Mesendoderm (in vitro differentiated cells): ENCODE measurements around the gene VSIG10L2.

Experiments
- DNase-seq: peaks from one replicate; pipeline ENCODE4 v3.0.0; 2013
- H2AK5ac ChIP-seq: 2 replicates; pipeline ENCODE4 v1.6.1; 2013; ENCODE audit warnings: low read length, inconsistent platforms
- H2BK120ac ChIP-seq: 2 replicates; pipeline ENCODE4 v1.6.1; 2013; ENCODE audit warnings: low read depth, mild to moderate bottlenecking, low read length, moderate library complexity, mixed read lengths
- H2BK15ac ChIP-seq: replicated peaks from 2 replicates; pipeline ENCODE4 v1.6.1; 2013; ENCODE audit warnings: low read depth, mild to moderate bottlenecking, moderate library complexity
- H2BK5ac ChIP-seq: 2 replicates; pipeline ENCODE4 v1.6.1; 2013; ENCODE audit warnings: low read length, inconsistent platforms
- H3K18ac ChIP-seq: 2 replicates; pipeline ENCODE4 v1.6.1; 2013; ENCODE audit warnings: mild to moderate bottlenecking, low read length, mixed read lengths
- H3K23ac ChIP-seq: one replicate; pipeline ENCODE4 v1.6.1; 2013; ENCODE audit warnings: low read length
- H3K27ac ChIP-seq: 2 replicates; pipeline ENCODE4 v1.5.1; 2013; ENCODE audit warnings: low read depth, mild to moderate bottlenecking, inconsistent platforms, low read length, moderate library complexity
- H3K27me3 ChIP-seq: 2 replicates; pipeline ENCODE4 v1.6.1; 2013; ENCODE audit warnings: low read length, control low read depth, mild to moderate bottlenecking, inconsistent platforms; ENCODE audit not compliant: insufficient read depth, poor library complexity
- H3K36me3 ChIP-seq: 2 replicates; pipeline ENCODE4 v1.6.1; 2013; ENCODE audit warnings: low read length, inconsistent platforms; ENCODE audit not compliant: control insufficient read depth, insufficient read depth
- H3K4ac ChIP-seq: one replicate; pipeline ENCODE4 v1.6.1; 2013; ENCODE audit warnings: low read depth, mild to moderate bottlenecking, low read length, moderate library complexity
- H3K4me1 ChIP-seq: 2 replicates; pipeline ENCODE4 v1.6.1; 2013; ENCODE audit warnings: low read depth, low read length, inconsistent platforms; ENCODE audit not compliant: control insufficient read depth
- H3K4me2 ChIP-seq: 2 replicates; pipeline ENCODE4 v1.6.1; 2013; ENCODE audit warnings: low read length
- H3K4me3 ChIP-seq: 2 replicates; pipeline ENCODE4 v1.5.1; 2013; ENCODE audit warnings: mild to moderate bottlenecking, low read length
- H3K56ac ChIP-seq: one replicate; pipeline ENCODE4 v1.6.1; 2013; ENCODE audit warnings: low read length
- H3K79me1 ChIP-seq: 2 replicates; pipeline ENCODE4 v1.6.1; 2013; ENCODE audit warnings: low read length, inconsistent platforms
- H3K79me2 ChIP-seq: 2 replicates; pipeline ENCODE4 v1.6.1; 2013; ENCODE audit warnings: mild to moderate bottlenecking, low read length; ENCODE audit not compliant: control insufficient read depth, insufficient read depth
- H3K9ac ChIP-seq: 2 replicates; pipeline ENCODE4 v1.6.1; 2013; ENCODE audit warnings: low read length, inconsistent platforms
- H4K5ac ChIP-seq: one replicate; pipeline ENCODE4 v1.6.1; 2013; ENCODE audit warnings: low read length
- H4K8ac ChIP-seq: one replicate; pipeline ENCODE4 v1.6.1; 2013; ENCODE audit warnings: low read depth, mild to moderate bottlenecking, control low read depth, low read length, moderate library complexity
- WGBS: extraction: QIAGEN DNeasy Blood & Tissue Kit; methylation state at CpG from one replicate; pipeline ENCODE4 v1.1.7; 2013; ENCODE audit warnings: low lambda C conversion rate, missing lambda C conversion rate; ENCODE audit not compliant: insufficient coverage; ENCODE audit errors: extremely low coverage; 5-methylcytosine and 5-hydroxymethylcytosine counted together

Gene VSIG10L2

DNA sequence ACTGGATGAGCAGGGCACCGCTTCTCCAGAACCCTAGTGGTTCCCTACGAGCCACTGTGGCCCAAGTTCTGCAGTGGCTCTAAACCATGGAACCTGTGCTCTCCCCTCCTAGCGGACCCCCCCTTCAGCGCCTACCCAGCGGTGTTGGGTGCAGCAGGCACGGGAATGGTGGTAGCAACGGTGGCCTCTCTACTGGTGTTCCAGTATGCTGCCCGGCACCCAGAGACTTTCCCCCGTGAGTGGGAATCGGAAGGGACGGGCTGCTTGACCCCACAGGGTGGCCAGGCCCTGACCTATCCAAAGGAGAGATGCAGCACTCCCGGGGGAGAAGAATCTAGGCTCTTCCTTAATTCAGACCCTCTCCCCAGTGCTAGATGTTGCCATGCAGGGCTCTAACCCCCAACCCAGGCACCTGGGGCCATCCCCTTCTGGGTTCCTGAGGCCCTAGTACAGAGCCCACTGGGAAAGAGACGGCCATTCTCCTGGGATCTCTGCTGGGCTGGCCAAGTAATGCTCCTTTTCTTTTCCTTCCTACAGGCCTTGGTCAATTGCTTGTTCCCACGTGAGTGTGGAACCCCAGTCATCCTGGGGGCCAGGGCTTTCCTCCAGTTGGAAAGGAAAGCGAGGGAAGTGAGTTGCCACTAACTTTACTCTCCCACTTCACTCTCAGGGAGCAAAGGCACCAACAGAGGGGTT, 9.2 kb downstream of the VSIG10L2 start:
- no peak overlapping the region for H4K8ac ChIP-seq
- no peaks in the 10 kb centered on the region for H3K4me1 ChIP-seq
- no peak overlapping the region for H3K27ac ChIP-seq
- no peak overlapping the region for H3K23ac ChIP-seq
- no peak for DNase-seq
- no peak overlapping the region for H3K4me2 ChIP-seq
- no peak overlapping the region for H2BK120ac ChIP-seq
- WGBS, result no CpG with 5 or more reads among the region's 15 CpGs
- no peak overlapping the region for H3K4ac ChIP-seq
- no peak overlapping the region for H3K56ac ChIP-seq
- no peaks in the 10 kb centered on the region for H3K79me1 ChIP-seq
- H3K18ac ChIP-seq, result no peak overlapping the region
- no peak overlapping the region for H2AK5ac ChIP-seq
- H3K79me2 ChIP-seq, result no peaks in the 10 kb centered on the region
- H3K4me3 ChIP-seq, result no peak overlapping the region
- no peak overlapping the region for H2BK15ac ChIP-seq
- no peaks in the 10 kb centered on the region for H3K36me3 ChIP-seq
- H4K5ac ChIP-seq, result no peak overlapping the region
- no peak overlapping the region for H3K9ac ChIP-seq
- no peaks in the 10 kb centered on the region for H3K27me3 ChIP-seq
- no peak overlapping the region for H2BK5ac ChIP-seq

DNA sequence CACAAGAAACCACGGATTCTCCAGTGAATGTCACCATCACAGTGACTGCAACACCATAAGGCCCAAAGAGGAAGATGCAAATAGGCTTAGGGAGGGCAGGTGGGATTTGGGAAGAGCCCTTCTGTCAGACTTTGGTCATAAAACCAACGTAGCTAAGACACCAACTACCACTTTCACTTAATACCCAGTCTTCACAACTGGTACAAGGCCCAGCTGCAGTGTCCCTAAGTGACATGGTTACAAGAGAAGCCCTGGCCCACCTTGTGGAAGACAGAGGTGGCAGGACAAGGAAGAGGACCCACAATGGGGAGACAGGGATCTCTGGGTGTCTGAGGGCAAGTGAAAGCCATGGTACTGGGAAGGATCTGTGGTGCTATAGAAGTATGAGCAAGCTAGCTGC, 10.0 kb downstream of the VSIG10L2 start:
- no peak overlapping the region for H2AK5ac ChIP-seq
- no peaks in the 10 kb centered on the region for H3K36me3 ChIP-seq
- WGBS, result no CpG with 5 or more reads among the region's 2 CpGs
- H4K8ac ChIP-seq, result no peak overlapping the region
- H3K4me3 ChIP-seq, result no peak overlapping the region
- no peaks in the 10 kb centered on the region for H3K27me3 ChIP-seq
- H2BK5ac ChIP-seq, result no peak overlapping the region
- no peak overlapping the region for H3K9ac ChIP-seq
- no peak overlapping the region for H3K23ac ChIP-seq
- H3K18ac ChIP-seq, result no peak overlapping the region
- no peak overlapping the region for H2BK120ac ChIP-seq
- no peaks in the 10 kb centered on the region for H3K79me1 ChIP-seq
- H4K5ac ChIP-seq, result no peak overlapping the region
- no peak overlapping the region for H2BK15ac ChIP-seq
- no peak overlapping the region for H3K27ac ChIP-seq
- no peaks in the 10 kb centered on the region for H3K79me2 ChIP-seq
- no peak for DNase-seq
- H3K4me1 ChIP-seq, result no peaks in the 10 kb centered on the region
- H3K4ac ChIP-seq, result no peak overlapping the region
- no peak overlapping the region for H3K4me2 ChIP-seq
- no peak overlapping the region for H3K56ac ChIP-seq

DNA sequence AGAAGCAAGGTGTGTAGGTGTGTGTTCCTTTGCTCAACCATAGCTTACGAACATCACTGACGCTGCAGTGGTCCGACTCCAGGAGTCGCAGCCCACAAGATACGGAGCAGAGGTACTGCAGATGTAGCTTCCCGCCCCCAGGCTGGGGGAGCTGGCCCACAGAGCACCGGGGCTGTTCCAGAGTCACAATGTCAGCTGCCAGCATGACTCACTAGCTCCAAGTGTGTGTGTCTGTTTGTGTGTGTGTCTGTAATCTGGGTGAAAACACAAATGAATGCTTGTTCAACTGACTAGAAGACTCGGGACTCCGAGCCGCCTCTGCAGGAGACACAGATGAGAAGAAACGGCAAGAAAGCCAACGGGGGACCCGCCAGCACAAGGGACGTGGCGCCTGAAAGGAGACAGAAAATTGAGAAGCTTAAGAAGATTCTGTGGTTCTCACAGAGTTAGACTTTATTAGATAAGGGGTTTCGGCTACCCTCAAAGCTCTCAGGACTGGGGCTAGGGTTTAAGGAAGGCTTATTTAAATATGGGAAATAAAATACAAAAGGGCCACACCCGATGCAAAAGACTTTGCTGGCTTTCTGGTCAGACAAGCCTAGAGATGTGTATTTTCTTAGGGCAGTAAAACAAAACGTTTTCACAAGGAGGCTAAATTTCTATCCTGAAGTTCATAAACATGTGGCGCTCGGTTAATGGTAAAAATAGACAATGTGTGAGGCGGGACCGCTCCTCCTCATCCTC, 10.7 kb downstream of the VSIG10L2 start:
- no peak overlapping the region for H3K56ac ChIP-seq
- H2AK5ac ChIP-seq, result no peak overlapping the region
- DNase-seq, result no peak
- H4K8ac ChIP-seq, result no peak overlapping the region
- no peaks in the 10 kb centered on the region for H3K4me1 ChIP-seq
- no peaks in the 10 kb centered on the region for H3K27me3 ChIP-seq
- no peaks in the 10 kb centered on the region for H3K79me2 ChIP-seq
- no peak overlapping the region for H2BK5ac ChIP-seq
- no peak overlapping the region for H2BK15ac ChIP-seq
- H3K27ac ChIP-seq, result no peak overlapping the region
- H3K9ac ChIP-seq, result no peak overlapping the region
- no CpG with 5 or more reads among the region's 22 CpGs for WGBS
- no peak overlapping the region for H3K4me2 ChIP-seq
- H3K79me1 ChIP-seq, result no peaks in the 10 kb centered on the region
- H2BK120ac ChIP-seq, result no peak overlapping the region
- H3K4me3 ChIP-seq, result no peak overlapping the region
- H3K18ac ChIP-seq, result no peak overlapping the region
- H4K5ac ChIP-seq, result no peak overlapping the region
- H3K36me3 ChIP-seq, result no peaks in the 10 kb centered on the region
- H3K4ac ChIP-seq, result no peak overlapping the region
- no peak overlapping the region for H3K23ac ChIP-seq

DNA sequence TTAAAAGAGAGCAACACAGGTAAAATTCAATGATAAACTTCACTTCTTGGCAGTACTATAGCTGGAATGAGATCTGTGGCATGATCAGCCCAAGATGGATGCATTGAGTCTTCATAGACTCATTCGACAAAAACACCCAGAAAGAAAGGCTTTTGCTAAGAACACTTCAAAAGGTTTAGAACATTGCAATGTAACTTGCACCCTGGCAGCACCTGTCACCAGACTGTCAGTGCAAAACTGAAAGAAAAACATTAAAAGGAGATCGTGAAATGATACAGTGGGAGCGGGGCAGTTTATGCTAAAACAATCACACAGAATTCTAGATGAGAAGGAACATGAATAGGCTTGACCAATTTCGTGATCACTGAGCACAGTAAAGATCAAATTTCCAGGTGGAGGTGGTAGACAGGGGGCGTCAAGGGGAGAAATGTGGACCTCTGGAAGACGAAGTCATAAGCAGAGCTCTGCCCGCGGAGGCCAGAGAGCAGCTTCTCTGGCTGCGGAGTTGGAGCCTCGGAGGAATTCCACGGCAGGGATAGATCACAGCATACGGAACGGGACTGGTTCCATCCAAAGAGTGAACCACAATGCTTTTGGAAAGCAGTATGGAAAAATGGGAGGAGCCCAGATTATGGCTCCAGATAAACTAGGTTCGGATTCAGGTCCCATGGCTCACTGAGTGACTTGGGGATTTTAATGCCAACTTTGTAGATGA, 11.9 kb downstream of the VSIG10L2 start:
- Histone ChIP-seq H3K23ac (no peak overlapping the region), H3K56ac (no peak overlapping the region), H3K4me2 (no peak overlapping the region), H3K36me3 (no peaks in the 10 kb centered on the region), H3K4me3 (no peak overlapping the region), H3K27me3 (no peaks in the 10 kb centered on the region), H3K4ac (no peak overlapping the region), H2BK5ac (no peak overlapping the region), H2BK120ac (no peak overlapping the region), H3K79me1 (no peaks in the 10 kb centered on the region), H3K27ac (no peak overlapping the region), H2AK5ac (no peak overlapping the region), H2BK15ac (no peak overlapping the region), H4K8ac (no peak overlapping the region), H4K5ac (no peak overlapping the region), H3K9ac (no peak overlapping the region), H3K4me1 (no peaks in the 10 kb centered on the region), H3K18ac (no peak overlapping the region), H3K79me2 (no peaks in the 10 kb centered on the region)
- no peak for DNase-seq
- no CpG with 5 or more reads among the region's 14 CpGs for WGBS

DNA sequence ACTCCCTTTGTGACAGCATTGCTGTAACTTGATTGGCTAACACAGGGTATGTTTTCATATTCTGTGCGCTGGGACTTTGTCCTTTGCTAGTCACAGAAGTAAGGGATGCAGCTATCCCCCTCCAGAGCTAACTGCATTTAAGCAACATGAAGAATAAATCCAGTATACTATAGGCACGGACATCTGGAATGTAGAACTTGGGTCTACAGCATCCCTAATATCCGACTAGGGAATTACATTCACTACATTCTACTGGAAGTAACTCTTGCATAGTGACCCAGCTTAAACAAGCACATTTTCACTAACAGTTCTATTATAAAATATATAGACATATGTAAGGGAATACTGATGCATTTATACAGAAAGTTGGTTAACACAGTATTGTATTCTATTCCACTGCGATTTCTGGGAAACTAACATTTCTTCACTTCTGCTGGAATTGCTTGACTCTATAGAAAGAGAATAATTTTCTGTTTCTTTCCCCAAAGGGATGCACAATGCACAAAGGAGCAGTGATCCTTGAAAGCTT, 13.1 kb downstream of the VSIG10L2 start:
- no peak overlapping the region for H2AK5ac ChIP-seq
- no peak overlapping the region for H2BK15ac ChIP-seq
- no peak overlapping the region for H4K5ac ChIP-seq
- H3K4me1 ChIP-seq, result no peaks in the 10 kb centered on the region
- H3K27ac ChIP-seq, result no peak overlapping the region
- H3K27me3 ChIP-seq, result no peaks in the 10 kb centered on the region
- no peaks in the 10 kb centered on the region for H3K36me3 ChIP-seq
- H2BK120ac ChIP-seq, result no peak overlapping the region
- no peak overlapping the region for H3K18ac ChIP-seq
- H3K4ac ChIP-seq, result no peak overlapping the region
- no CpG with 5 or more reads among the region's 4 CpGs for WGBS
- no peak overlapping the region for H3K56ac ChIP-seq
- H3K23ac ChIP-seq, result no peak overlapping the region
- no peak for DNase-seq
- no peaks in the 10 kb centered on the region for H3K79me2 ChIP-seq
- H3K79me1 ChIP-seq, result no peaks in the 10 kb centered on the region
- no peak overlapping the region for H3K9ac ChIP-seq
- H3K4me2 ChIP-seq, result no peak overlapping the region
- H2BK5ac ChIP-seq, result no peak overlapping the region
- no peak overlapping the region for H3K4me3 ChIP-seq
- H4K8ac ChIP-seq, result no peak overlapping the region
